Nephron (organoid): ENCODE results near the gene LPP.

Experiments
- H3K27ac Mint-ChIP-seq, 3 experiments: 2 replicates each; pipeline ENCODE4 v1.8.0; 2020; ENCODE audit warnings: mixed read lengths in 3 of 3, mild to moderate bottlenecking in 2 of 3, moderate library complexity in 1 of 3
- H3K27me3 Mint-ChIP-seq: 2 replicates; pipeline ENCODE4 v1.8.0; 2021; ENCODE audit warnings: low read depth, mild to moderate bottlenecking, moderate library complexity, mixed read lengths
- H3K36me3 Mint-ChIP-seq: 2 replicates; pipeline ENCODE4 v1.8.0; 2020; ENCODE audit warnings: low read depth, mixed read lengths
- H3K4me1 Mint-ChIP-seq: 2 replicates; pipeline ENCODE4 v1.8.0; 2020; ENCODE audit warnings: mixed read lengths
- H3K4me3 Mint-ChIP-seq, 3 experiments: 2 replicates each; pipeline ENCODE4 v1.8.0; 2020; ENCODE audit warnings: mild to moderate bottlenecking in 3 of 3, mixed read lengths in 3 of 3, moderate library complexity in 2 of 3
- H3K9me3 Mint-ChIP-seq: 2 replicates; pipeline ENCODE4 v1.8.0; 2020; ENCODE audit warnings: mixed read lengths
- TF ChIP-seq, protein P1 (sequence below), 3 experiments: fragments of 200-600 bp; sonication (generic); IDR thresholded peaks; one replicate each; pipeline ENCODE4 v1.5.0; 2021; ENCODE audit warnings: antibody characterized with exemption in 3 of 3; ENCODE audit not compliant: unreplicated experiment in 3 of 3

LPP gene

DNA sequence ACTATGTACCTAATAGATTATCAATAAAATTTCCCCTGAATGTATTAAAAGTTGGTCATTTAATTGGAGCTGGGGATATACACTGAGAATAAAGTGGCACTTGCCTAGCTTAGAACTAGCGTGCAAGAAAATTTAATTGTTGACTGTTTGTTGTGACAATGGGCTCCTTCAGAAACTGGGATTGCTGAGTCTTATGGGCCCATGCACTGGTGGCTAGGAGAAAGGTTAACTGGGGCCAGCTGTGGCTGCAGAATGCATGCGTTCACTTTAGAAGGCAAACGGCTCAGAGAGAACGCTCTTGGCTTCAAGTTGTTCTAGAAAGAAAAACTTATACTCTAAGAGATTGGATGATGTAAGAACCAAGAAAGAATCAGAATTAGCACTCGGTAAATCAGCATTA is 18.7 kb upstream of the LPP start:
- Mint-ChIP-seq H3K27me3 (peaks cover 18% of the 10 kb centered on the region), H3K4me3 (no peak overlapping the region), H3K4me1 (no peaks in the 10 kb centered on the region), H3K27ac (no peak overlapping the region), H3K9me3 (peaks cover 5% of the 10 kb centered on the region), H3K36me3 (no peaks in the 10 kb centered on the region)
- TF ChIP-seq, protein P1, sequence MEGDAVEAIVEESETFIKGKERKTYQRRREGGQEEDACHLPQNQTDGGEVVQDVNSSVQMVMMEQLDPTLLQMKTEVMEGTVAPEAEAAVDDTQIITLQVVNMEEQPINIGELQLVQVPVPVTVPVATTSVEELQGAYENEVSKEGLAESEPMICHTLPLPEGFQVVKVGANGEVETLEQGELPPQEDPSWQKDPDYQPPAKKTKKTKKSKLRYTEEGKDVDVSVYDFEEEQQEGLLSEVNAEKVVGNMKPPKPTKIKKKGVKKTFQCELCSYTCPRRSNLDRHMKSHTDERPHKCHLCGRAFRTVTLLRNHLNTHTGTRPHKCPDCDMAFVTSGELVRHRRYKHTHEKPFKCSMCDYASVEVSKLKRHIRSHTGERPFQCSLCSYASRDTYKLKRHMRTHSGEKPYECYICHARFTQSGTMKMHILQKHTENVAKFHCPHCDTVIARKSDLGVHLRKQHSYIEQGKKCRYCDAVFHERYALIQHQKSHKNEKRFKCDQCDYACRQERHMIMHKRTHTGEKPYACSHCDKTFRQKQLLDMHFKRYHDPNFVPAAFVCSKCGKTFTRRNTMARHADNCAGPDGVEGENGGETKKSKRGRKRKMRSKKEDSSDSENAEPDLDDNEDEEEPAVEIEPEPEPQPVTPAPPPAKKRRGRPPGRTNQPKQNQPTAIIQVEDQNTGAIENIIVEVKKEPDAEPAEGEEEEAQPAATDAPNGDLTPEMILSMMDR (IDR thresholded peaks at IDR 0.05; ENCODE audit: unreplicated experiment in 3 of 3) = no peak

DNA sequence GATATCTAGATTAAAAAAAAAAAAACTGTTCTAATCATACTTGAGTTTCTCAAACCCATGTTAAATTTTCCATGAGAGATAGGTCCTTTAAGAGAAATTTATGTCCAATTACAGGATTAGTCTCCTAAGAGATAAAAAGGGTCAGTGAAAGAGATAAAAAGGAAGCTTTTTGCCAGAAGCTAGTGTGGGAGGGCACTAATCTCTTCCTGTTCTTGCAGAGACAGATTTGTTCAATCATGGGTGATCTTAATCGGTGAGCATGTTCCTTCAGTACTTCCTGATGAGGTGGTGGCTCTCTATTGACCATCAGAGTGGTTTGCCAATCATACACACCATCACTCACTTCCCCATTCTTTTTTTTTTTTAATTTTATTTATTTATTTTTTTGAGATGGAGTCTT is 16.9 kb upstream of the LPP start:
- Mint-ChIP-seq H3K9me3 (peaks cover 5% of the 10 kb centered on the region), H3K36me3 (no peaks in the 10 kb centered on the region), H3K27me3 (peaks cover 12% of the 10 kb centered on the region), H3K4me3 (no peak overlapping the region), H3K27ac (no peak overlapping the region), H3K4me1 (no peaks in the 10 kb centered on the region)
- TF ChIP-seq, protein P1 (IDR thresholded peaks at IDR 0.05; ENCODE audit: unreplicated experiment in 3 of 3) = no peak

DNA sequence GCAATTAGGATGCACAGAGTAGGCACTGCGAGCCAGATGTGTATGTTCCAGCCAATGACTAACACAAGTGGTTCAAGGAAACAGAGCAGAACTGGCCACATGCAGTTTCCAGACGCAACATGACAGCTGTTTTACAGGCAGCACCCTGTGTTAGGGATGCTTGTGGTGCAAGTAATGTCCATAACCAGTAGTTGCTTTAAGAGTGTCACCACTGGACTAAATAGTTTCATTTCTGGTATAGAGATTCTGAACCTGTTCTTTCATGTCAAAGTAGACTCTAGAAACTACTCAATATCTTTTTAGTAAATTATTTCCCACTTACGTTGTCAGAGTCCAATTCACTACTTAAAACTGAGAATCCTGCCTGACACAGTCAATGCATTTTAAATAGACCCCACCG is 14.5 kb upstream of the LPP start:
- no peak overlapping the region for H3K27ac Mint-ChIP-seq
- no peak overlapping the region for H3K4me3 Mint-ChIP-seq
- TF ChIP-seq, protein P1 (IDR thresholded peaks at IDR 0.05; ENCODE audit: unreplicated experiment in 3 of 3) = no peak
- H3K36me3 Mint-ChIP-seq = no peaks in the 10 kb centered on the region
- H3K4me1 Mint-ChIP-seq = no peaks in the 10 kb centered on the region
- no peaks in the 10 kb centered on the region for H3K9me3 Mint-ChIP-seq
- H3K27me3 Mint-ChIP-seq = peaks cover 15% of the 10 kb centered on the region

DNA sequence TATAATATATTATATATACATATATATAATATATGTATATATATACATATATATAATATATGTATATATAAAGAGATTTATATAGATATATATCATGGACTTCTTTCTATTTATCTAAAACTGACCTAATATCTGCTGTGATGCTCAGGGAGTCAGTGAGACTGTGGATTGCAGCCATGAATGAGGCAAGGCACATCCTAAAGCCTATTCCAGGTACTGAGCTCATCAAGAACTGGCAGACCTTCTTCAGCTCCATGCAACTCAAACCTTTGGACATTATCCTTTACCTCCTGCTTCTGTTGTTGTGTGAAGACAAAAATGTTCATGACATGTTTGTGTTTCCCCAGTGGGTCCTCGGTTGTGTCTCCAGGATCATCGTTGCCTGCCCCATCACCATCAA is 7.7 kb upstream of the LPP start:
- Mint-ChIP-seq H3K4me1 (no peaks in the 10 kb centered on the region), H3K9me3 (no peaks in the 10 kb centered on the region), H3K4me3 (no peak overlapping the region), H3K36me3 (no peaks in the 10 kb centered on the region), H3K27ac (no peak overlapping the region), H3K27me3 (peaks cover 16% of the 10 kb centered on the region)
- TF ChIP-seq, protein P1 (IDR thresholded peaks at IDR 0.05; ENCODE audit: unreplicated experiment in 3 of 3) = no peak

DNA sequence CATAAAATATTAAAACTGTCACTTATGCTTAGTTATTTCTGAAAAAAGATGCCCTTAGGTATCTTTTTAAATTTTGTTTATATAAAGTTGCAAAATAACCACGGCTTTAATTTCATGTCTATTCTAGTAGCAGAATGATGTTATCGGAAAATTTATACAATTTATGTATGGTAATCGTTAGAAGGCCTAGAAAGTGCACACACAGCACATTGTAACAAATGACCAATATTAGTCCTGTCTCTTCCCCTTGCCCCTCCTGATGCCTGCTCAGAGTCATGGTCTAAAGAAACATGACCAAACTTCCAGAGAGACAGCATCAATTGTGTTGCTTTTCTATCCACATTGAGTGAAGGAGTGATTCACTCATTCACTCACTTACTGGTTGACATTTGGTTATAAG is 6.2 kb upstream of the LPP start:
- H3K4me1 Mint-ChIP-seq = peaks cover 8% of the 10 kb centered on the region
- no peak overlapping the region for H3K4me3 Mint-ChIP-seq
- H3K27me3 Mint-ChIP-seq = peaks cover 14% of the 10 kb centered on the region
- TF ChIP-seq, protein P1 (IDR thresholded peaks at IDR 0.05; ENCODE audit: unreplicated experiment in 3 of 3) = no peak
- no peaks in the 10 kb centered on the region for H3K36me3 Mint-ChIP-seq
- H3K9me3 Mint-ChIP-seq = no peaks in the 10 kb centered on the region
- no peak overlapping the region for H3K27ac Mint-ChIP-seq

DNA sequence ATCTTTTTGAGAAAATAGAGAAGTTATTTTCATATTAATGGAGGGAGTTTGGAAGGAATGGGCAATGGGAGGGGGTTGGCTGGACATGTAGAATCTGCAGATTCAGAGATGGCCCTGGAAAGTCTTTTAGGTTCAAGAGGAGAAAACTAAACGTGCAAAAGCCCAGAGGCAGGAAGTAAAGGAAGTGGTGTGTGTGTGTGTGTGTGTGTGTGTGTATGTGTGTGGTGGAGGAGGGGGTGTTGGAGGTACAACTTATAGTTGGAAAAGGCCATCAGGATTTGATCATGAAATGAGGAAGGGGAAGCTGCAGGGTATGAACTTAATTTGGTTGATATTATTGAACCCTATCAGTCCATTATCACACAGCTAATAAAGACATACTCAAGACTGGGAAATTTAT is 5.6 kb upstream of the LPP start:
- H3K4me3 Mint-ChIP-seq = no peak overlapping the region
- H3K4me1 Mint-ChIP-seq = peaks cover 13% of the 10 kb centered on the region
- TF ChIP-seq, protein P1 (IDR thresholded peaks at IDR 0.05; ENCODE audit: unreplicated experiment in 3 of 3) = no peak
- H3K36me3 Mint-ChIP-seq = no peaks in the 10 kb centered on the region
- H3K9me3 Mint-ChIP-seq = no peaks in the 10 kb centered on the region
- H3K27ac Mint-ChIP-seq = no peak overlapping the region
- H3K27me3 Mint-ChIP-seq = peaks cover 14% of the 10 kb centered on the region
